B cell (primary cell): ENCODE results near the gene CYFIP2. TPM values are rescaled to one million over a fixed set of nuclear protein-coding genes. Genes with fewer than 3 reads are reported as not detected.
A peak's percentile ranks its signal among the peaks of the same experiment; 100 is the strongest.

Source experiments
- ATAC-seq: fragments of 200-7000 bp; cut with Tn5 transposase; one replicate; pipeline ENCODE4 v1.10.0; 2021; ENCODE audit warnings: low read depth, mild to moderate bottlenecking, moderate number of reproducible peaks, moderate library complexity
- CTCF ChIA-PET: fragments of 350-600 bp; sonication (Branson Sonifier 250); formaldehyde crosslinking; loops from one replicate; lab custom pipeline; 2021; ENCODE audit warnings: antibody characterized with exemption, inconsistent platforms; lab: Charles Lee
- POLR2A ChIA-PET: fragments of 350-600 bp; sonication (Branson Sonifier 250); formaldehyde crosslinking; loops from one replicate; lab custom pipeline; 2021; ENCODE audit warnings: antibody characterized with exemption; lab: Charles Lee
- DNase-seq: peaks from one replicate; pipeline ENCODE4 v3.0.0; 2013
- H2AFZ ChIP-seq: 2 replicates; pipeline ENCODE4 v1.6.1; 2012; ENCODE audit warnings: mild to moderate bottlenecking, low read depth, low read length; ENCODE audit not compliant: insufficient read depth, poor library complexity, severe bottlenecking
- H3K27ac ChIP-seq, 2 donors: 1 replicate in 1 of 2; 2 replicates in 1 of 2; pipeline ENCODE4 v1.5.1; 2012 to 2013; ENCODE audit warnings: low read length in 2 of 2, mild to moderate bottlenecking in 2 of 2, moderate library complexity in 1 of 2
- H3K27me3 ChIP-seq, 4 experiments: fragments of 200-600 bp in 1 of 4; sonication (generic) in 1 of 4; replicated peaks in 1 of 4; 1 replicate in 2 of 4; 2 replicates in 2 of 4; pipeline versions ENCODE4 v1.6.1 to v1.7.0; 2013 to 2016; ENCODE audit warnings: low read length in 3 of 4, mild to moderate bottlenecking in 2 of 4, mixed read lengths in 1 of 4, moderate library complexity in 1 of 4; ENCODE audit not compliant: insufficient read depth in 4 of 4, control insufficient read depth in 3 of 4; ENCODE audit errors: control extremely low read depth in 1 of 4
- H3K36me3 ChIP-seq, 2 experiments: replicated peaks in 1 of 2; 1 replicate in 1 of 2; 2 replicates in 1 of 2; pipeline versions ENCODE4 v1.6.1 to v1.7.1; 2013; ENCODE audit warnings: low read length in 1 of 2; ENCODE audit not compliant: insufficient read depth in 2 of 2, control insufficient read depth in 1 of 2; ENCODE audit errors: control extremely low read depth in 1 of 2, extremely low read depth in 1 of 2
- H3K4me1 ChIP-seq, 2 donors: fragments of 200-600 bp in 1 of 2; sonication (generic) in 1 of 2; 1 replicate in 1 of 2; 2 replicates in 1 of 2; pipeline versions ENCODE4 v1.5.1 to v1.6.1; 2013 to 2017; ENCODE audit warnings: low read length in 2 of 2; ENCODE audit not compliant: control insufficient read depth in 2 of 2, insufficient read depth in 2 of 2
- H3K4me2 ChIP-seq: replicated peaks from 2 replicates; pipeline ENCODE3; 2012; ENCODE audit warnings: mild to moderate bottlenecking, low read depth, low read length; ENCODE audit not compliant: poor library complexity, severe bottlenecking
- H3K4me3 ChIP-seq, 5 experiments: fragments of 200-600 bp in 1 of 5; sonication (generic) in 1 of 5; 1 replicate in 3 of 5; 2 replicates in 2 of 5; pipeline versions ENCODE4 v1.5.1 to v1.7.0; 2011 to 2016; ENCODE audit warnings: low read length in 4 of 5, mild to moderate bottlenecking in 4 of 5, low read depth in 2 of 5, control low read depth in 1 of 5, moderate library complexity in 1 of 5; ENCODE audit not compliant: insufficient read depth in 1 of 5; ENCODE audit errors: control extremely low read depth in 1 of 5, extremely low read depth in 1 of 5
- H3K79me2 ChIP-seq: fragments of 200-600 bp; sonication (generic); one replicate; pipeline ENCODE4 v1.6.0; 2016; ENCODE audit warnings: low read length; ENCODE audit not compliant: control insufficient read depth, insufficient read depth
- H3K9ac ChIP-seq: fragments of 200-600 bp; sonication (generic); 2 replicates; pipeline ENCODE4 v1.6.1; 2017; ENCODE audit warnings: mild to moderate bottlenecking, low read length, moderate library complexity
- H3K9me3 ChIP-seq, 3 donors: one replicate each; pipeline versions ENCODE4 v1.6.1 to v1.7.1; 2013; ENCODE audit warnings: low read length in 2 of 3; ENCODE audit not compliant: control insufficient read depth in 2 of 3, insufficient read depth in 1 of 3; ENCODE audit errors: control extremely low read depth in 1 of 3
- H4K20me1 ChIP-seq: 2 replicates; pipeline ENCODE4 v1.6.0; 2012; ENCODE audit warnings: mild to moderate bottlenecking, low read length; ENCODE audit not compliant: insufficient read depth, control insufficient read depth, poor library complexity, severe bottlenecking
- H3K27ac Mint-ChIP-seq: one replicate; pipeline ENCODE4 v1.8.0; 2021; ENCODE audit warnings: mixed read lengths
- H3K27me3 Mint-ChIP-seq: one replicate; pipeline ENCODE4 v1.8.0; 2021; ENCODE audit warnings: mixed read lengths
- H3K4me1 Mint-ChIP-seq: one replicate; pipeline ENCODE4 v1.8.0; 2021; ENCODE audit warnings: mixed read lengths
- H3K4me3 Mint-ChIP-seq: one replicate; pipeline ENCODE4 v1.8.0; 2021; ENCODE audit warnings: mixed read lengths
- H3K9me3 Mint-ChIP-seq: one replicate; pipeline ENCODE4 v1.8.0; 2022; ENCODE audit warnings: mixed read lengths; ENCODE audit not compliant: insufficient read depth
- CTCF ChIP-seq: fragments of 200-600 bp; IDR thresholded peaks from one replicate; pipeline ENCODE4 v1.8.0; 2022; ENCODE audit warnings: antibody characterized with exemption, mild to moderate bottlenecking
- EZH2 ChIP-seq: IDR thresholded peaks from 2 replicates; pipeline ENCODE4 v1.6.1; 2012; ENCODE audit warnings: borderline replicate concordance, low read depth, mild to moderate bottlenecking, moderate library complexity, low read length; ENCODE audit not compliant: insufficient read depth, poor library complexity, severe bottlenecking
- WGBS: methylation state at CpG from one replicate; pipeline ENCODE4 v1.1.5; 2013; ENCODE audit warnings: missing lambda C conversion rate; ENCODE audit not compliant: insufficient coverage; 5-methylcytosine and 5-hydroxymethylcytosine counted together
- intact Hi-C: fragments of 100-400 bp; cut with micrococcal nuclease; formaldehyde crosslinking; loops from one replicate; pipeline ENCODE4 v1.10.0; 2022
- polyA plus RNA-seq: library from polyadenylated mRNA; depleted of rRNA; stranded (reverse); fragments of >200 nt; gene quantifications from 2 replicates; pipeline ENCODE4 v1.2.3, GENCODE V29; 2012
- total RNA-seq, 2 donors: library from RNA; stranded (reverse); fragments of 120-200 nt in 1 of 2; gene quantifications; 1 replicate in 1 of 2; 2 replicates in 1 of 2; pipeline versions ENCODE4 v1.2.3 to v1.2.4, GENCODE V29; 2013 to 2022

The CYFIP2 gene
- total and polyA plus RNA-seq, 2 donors (not counting 1 experiment from before 2014, with no cell fraction given), result 231 to 663 TPM

GRCh38 chr5:157327771-157328170 is 61.8 kb downstream of the CYFIP2 start:
- H3K27me3 ChIP-seq, result no peaks in the 10 kb centered on the region
- peaks cover 16% of the 10 kb centered on the region for H4K20me1 ChIP-seq
- H3K9ac ChIP-seq, result no peak overlapping the region
- peaks cover 2 to 97% of the 10 kb centered on the region in 2 experiments for H3K36me3 ChIP-seq
- no peaks in the 10 kb centered on the region for H3K27me3 Mint-ChIP-seq
- intact Hi-C loops, result loop anchor here (1.0 to 2.0 kb wide), 3 partner anchors 149 to 416 kb away; partner anchors contain the start of gene LSM11
- no peak for TF ChIP-seq EZH2
- TF ChIP-seq CTCF, result no peak
- no peak overlapping the region for H3K4me2 ChIP-seq
- H3K27ac ChIP-seq, result no peak overlapping the region
- H3K9me3 Mint-ChIP-seq, result no peaks in the 10 kb centered on the region
- ChIA-PET CTCF (interaction anchor here (0.7 to 19.8 kb wide), 33 partner anchors 9 to 476 kb away, joined by 3 to 495 read pairs (median 5); partner anchors contain the start of genes CYFIP2 and LSM11), POLR2A (no interaction called here)
- H3K4me3 ChIP-seq, result no peak overlapping the region
- no peak overlapping the region for H2AFZ ChIP-seq
- ATAC-seq (no peak), DNase-seq (no peak)
- no peaks in the 10 kb centered on the region for H3K9me3 ChIP-seq
- H3K79me2 ChIP-seq, result peaks cover 5% of the 10 kb centered on the region
- no peaks in the 10 kb centered on the region for H3K4me1 ChIP-seq
- H3K4me1 Mint-ChIP-seq, result peaks cover 6% of the 10 kb centered on the region
- WGBS, result 72% methylated on average over 3 of the region's 3 CpGs
- H3K4me3 Mint-ChIP-seq, result no peak overlapping the region
- H3K27ac Mint-ChIP-seq, result peak overlapping the region; percentile 32

- Histone ChIP-seq H2AFZ (no peak overlapping the region), H3K27me3 (no peaks in the 10 kb centered on the region), H4K20me1 (peaks cover 10% of the 10 kb centered on the region), H3K4me1 (no peaks in the 10 kb centered on the region), H3K27ac (no peak overlapping the region), H3K9me3 (no peaks in the 10 kb centered on the region), H3K4me2 (no peak overlapping the region), H3K9ac (no peak overlapping the region), H3K79me2 (peaks cover 5% of the 10 kb centered on the region), H3K36me3 (peaks cover 2 to 97% of the 10 kb centered on the region in 2 experiments), H3K4me3 (no peak overlapping the region)
- no peaks in the 10 kb centered on the region for H3K9me3 Mint-ChIP-seq
- peaks cover 6% of the 10 kb centered on the region for H3K4me1 Mint-ChIP-seq
- H3K4me3 Mint-ChIP-seq, result no peak overlapping the region
- 44% methylated on average over 8 of the region's 12 CpGs for WGBS
- CTCF ChIA-PET, result interaction anchor here (0.7 to 19.8 kb wide), 39 partner anchors 9 to 620 kb away, joined by 3 to 495 read pairs (median 5); partner anchors contain the start of genes CYFIP2 and LSM11
- intact Hi-C loops, result loop anchor here (1.0 to 2.0 kb wide), 3 partner anchors 148 to 415 kb away; partner anchors contain the start of gene LSM11
- DNase-seq (peak; percentile 78), ATAC-seq (peak; percentile 98)
- no peak overlapping the region for H3K27ac Mint-ChIP-seq
- POLR2A ChIA-PET, result no interaction called here
- no peaks in the 10 kb centered on the region for H3K27me3 Mint-ChIP-seq
- TF ChIP-seq CTCF (peak; percentile 96), EZH2 (no peak)
Observed at GRCh38 chr5:157328277-157328912, 62.5 kb downstream of the CYFIP2 start.
